Mesendoderm (in vitro differentiated cells): Measurements from ENCODE around the gene BOLA2B.
A peak's percentile ranks its signal among the peaks of the same experiment; 100 is the strongest.
"Not testable (repeated sequence)": the region's sequence is repeated elsewhere in the genome, so short reads cannot be mapped to it uniquely, and the experiment has no call there.

Experiments
- DNase-seq: peaks from one replicate; pipeline ENCODE4 v3.0.0; 2013
- H2AK5ac ChIP-seq: 2 replicates; pipeline ENCODE4 v1.6.1; 2013; ENCODE audit warnings: low read length, inconsistent platforms
- H2BK120ac ChIP-seq: 2 replicates; pipeline ENCODE4 v1.6.1; 2013; ENCODE audit warnings: low read depth, mild to moderate bottlenecking, low read length, moderate library complexity, mixed read lengths
- H2BK15ac ChIP-seq: replicated peaks from 2 replicates; pipeline ENCODE4 v1.6.1; 2013; ENCODE audit warnings: low read depth, mild to moderate bottlenecking, moderate library complexity
- H2BK5ac ChIP-seq: 2 replicates; pipeline ENCODE4 v1.6.1; 2013; ENCODE audit warnings: low read length, inconsistent platforms
- H3K18ac ChIP-seq: 2 replicates; pipeline ENCODE4 v1.6.1; 2013; ENCODE audit warnings: mild to moderate bottlenecking, low read length, mixed read lengths
- H3K23ac ChIP-seq: one replicate; pipeline ENCODE4 v1.6.1; 2013; ENCODE audit warnings: low read length
- H3K27ac ChIP-seq: 2 replicates; pipeline ENCODE4 v1.5.1; 2013; ENCODE audit warnings: low read depth, mild to moderate bottlenecking, inconsistent platforms, low read length, moderate library complexity
- H3K27me3 ChIP-seq: 2 replicates; pipeline ENCODE4 v1.6.1; 2013; ENCODE audit warnings: low read length, control low read depth, mild to moderate bottlenecking, inconsistent platforms; ENCODE audit not compliant: insufficient read depth, poor library complexity
- H3K36me3 ChIP-seq: 2 replicates; pipeline ENCODE4 v1.6.1; 2013; ENCODE audit warnings: low read length, inconsistent platforms; ENCODE audit not compliant: control insufficient read depth, insufficient read depth
- H3K4ac ChIP-seq: one replicate; pipeline ENCODE4 v1.6.1; 2013; ENCODE audit warnings: low read depth, mild to moderate bottlenecking, low read length, moderate library complexity
- H3K4me1 ChIP-seq: 2 replicates; pipeline ENCODE4 v1.6.1; 2013; ENCODE audit warnings: low read depth, low read length, inconsistent platforms; ENCODE audit not compliant: control insufficient read depth
- H3K4me2 ChIP-seq: 2 replicates; pipeline ENCODE4 v1.6.1; 2013; ENCODE audit warnings: low read length
- H3K4me3 ChIP-seq: 2 replicates; pipeline ENCODE4 v1.5.1; 2013; ENCODE audit warnings: mild to moderate bottlenecking, low read length
- H3K56ac ChIP-seq: one replicate; pipeline ENCODE4 v1.6.1; 2013; ENCODE audit warnings: low read length
- H3K79me1 ChIP-seq: 2 replicates; pipeline ENCODE4 v1.6.1; 2013; ENCODE audit warnings: low read length, inconsistent platforms
- H3K79me2 ChIP-seq: 2 replicates; pipeline ENCODE4 v1.6.1; 2013; ENCODE audit warnings: mild to moderate bottlenecking, low read length; ENCODE audit not compliant: control insufficient read depth, insufficient read depth
- H3K9ac ChIP-seq: 2 replicates; pipeline ENCODE4 v1.6.1; 2013; ENCODE audit warnings: low read length, inconsistent platforms
- H4K5ac ChIP-seq: one replicate; pipeline ENCODE4 v1.6.1; 2013; ENCODE audit warnings: low read length
- H4K8ac ChIP-seq: one replicate; pipeline ENCODE4 v1.6.1; 2013; ENCODE audit warnings: low read depth, mild to moderate bottlenecking, control low read depth, low read length, moderate library complexity
- whole genome bisulfite sequencing: extraction: QIAGEN DNeasy Blood & Tissue Kit; methylation state at CpG from one replicate; pipeline ENCODE4 v1.1.7; 2013; ENCODE audit warnings: low lambda C conversion rate, missing lambda C conversion rate; ENCODE audit not compliant: insufficient coverage; ENCODE audit errors: extremely low coverage; 5-methylcytosine and 5-hydroxymethylcytosine counted together

The BOLA2B gene

GRCh38 chr16:30205541-30206236 lies 12.2 kb upstream of the BOLA2B start:
- H3K23ac ChIP-seq, H3K79me2 ChIP-seq, H4K8ac ChIP-seq, H3K4me2 ChIP-seq, H3K36me3 ChIP-seq, H2BK5ac ChIP-seq, H2BK120ac ChIP-seq, H3K27ac ChIP-seq, H3K79me1 ChIP-seq, H3K4ac ChIP-seq, H2AK5ac ChIP-seq, DNase-seq, H2BK15ac ChIP-seq, H3K27me3 ChIP-seq, H3K9ac ChIP-seq, H3K18ac ChIP-seq, H3K4me1 ChIP-seq, H3K4me3 ChIP-seq, H3K56ac ChIP-seq, H4K5ac ChIP-seq: not testable (repeated sequence)
- WGBS = no CpG with 5 or more reads among the region's 52 CpGs

DNA sequence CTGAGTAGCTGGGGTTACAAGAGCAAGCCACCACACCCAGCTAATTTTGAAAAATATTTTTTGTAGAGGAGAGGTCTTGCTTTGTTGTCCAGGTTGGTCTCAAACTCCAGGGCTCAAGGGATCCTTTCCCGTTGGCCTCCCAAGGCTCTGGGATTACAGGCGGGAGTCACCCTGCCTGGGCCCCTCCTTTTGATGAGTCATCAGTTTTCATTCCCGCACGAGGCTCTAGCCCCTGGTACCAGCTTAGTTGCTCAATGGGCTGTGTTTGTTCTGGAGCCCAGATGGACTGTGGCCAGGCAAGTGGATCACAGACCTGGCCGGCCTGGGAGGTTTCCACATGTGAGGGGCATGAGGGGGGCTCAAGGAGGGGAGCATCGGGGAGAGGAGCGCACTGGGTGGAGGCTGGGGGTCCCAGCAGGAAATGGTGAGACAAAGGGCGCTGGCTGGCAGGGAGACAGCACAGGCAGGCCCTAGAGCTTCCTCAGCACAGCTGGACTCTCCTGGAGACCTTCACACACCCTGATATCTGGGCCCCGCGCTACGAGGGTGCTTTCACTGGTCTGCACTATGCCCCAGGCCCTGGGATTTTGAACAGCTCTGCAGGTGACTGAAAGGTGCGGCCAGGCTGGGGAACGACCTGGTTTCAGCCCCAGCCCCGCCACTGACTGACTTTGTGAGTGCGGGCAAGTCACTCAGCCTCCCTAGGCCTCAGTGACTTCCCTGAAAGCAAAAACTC lies 6.3 kb upstream of the BOLA2B start:
- not testable (repeated sequence) for H3K4me1 ChIP-seq, H3K4me2 ChIP-seq, DNase-seq, H3K79me2 ChIP-seq, H3K9ac ChIP-seq, H3K79me1 ChIP-seq, H2AK5ac ChIP-seq, H3K4ac ChIP-seq, H3K4me3 ChIP-seq, H3K18ac ChIP-seq, H3K27me3 ChIP-seq, H2BK120ac ChIP-seq, H3K27ac ChIP-seq, H4K8ac ChIP-seq, H2BK5ac ChIP-seq, H2BK15ac ChIP-seq, H3K56ac ChIP-seq, H4K5ac ChIP-seq, H3K36me3 ChIP-seq, H3K23ac ChIP-seq
- no CpG with 5 or more reads among the region's 15 CpGs for WGBS

- not testable (repeated sequence) for H3K18ac ChIP-seq, H2BK15ac ChIP-seq, H3K79me2 ChIP-seq, H3K4ac ChIP-seq, H3K27me3 ChIP-seq, H4K5ac ChIP-seq, H3K4me2 ChIP-seq, H3K4me3 ChIP-seq, H2BK5ac ChIP-seq, H2BK120ac ChIP-seq, H3K27ac ChIP-seq, H3K9ac ChIP-seq, H3K36me3 ChIP-seq, H4K8ac ChIP-seq, H3K23ac ChIP-seq, H3K79me1 ChIP-seq, H3K56ac ChIP-seq, DNase-seq, H2AK5ac ChIP-seq, H3K4me1 ChIP-seq
- WGBS = no CpG with 5 or more reads among the region's 3 CpGs
Measured at GRCh38 chr16:30199049-30199448, 5.6 kb upstream of the BOLA2B start, which contains the start of gene SULT1A3. SULT1A3 (plus strand) TSS chr16:30199255; CDS start chr16:30200729, 1,474 bp downstream.

- H3K27me3 ChIP-seq, H3K18ac ChIP-seq, H3K27ac ChIP-seq, H3K4ac ChIP-seq, H3K4me3 ChIP-seq, H3K4me1 ChIP-seq, H3K4me2 ChIP-seq, H3K79me2 ChIP-seq, H3K36me3 ChIP-seq, H2AK5ac ChIP-seq, H3K79me1 ChIP-seq, H3K9ac ChIP-seq, H4K5ac ChIP-seq, H4K8ac ChIP-seq, H2BK5ac ChIP-seq, H3K56ac ChIP-seq, H3K23ac ChIP-seq, H2BK15ac ChIP-seq, H2BK120ac ChIP-seq, DNase-seq: not testable (repeated sequence)
- no CpG with 5 or more reads among the region's 2 CpGs for WGBS
Measured at GRCh38 chr16:30197001-30197400, 3.5 kb upstream of the BOLA2B start.

DNA sequence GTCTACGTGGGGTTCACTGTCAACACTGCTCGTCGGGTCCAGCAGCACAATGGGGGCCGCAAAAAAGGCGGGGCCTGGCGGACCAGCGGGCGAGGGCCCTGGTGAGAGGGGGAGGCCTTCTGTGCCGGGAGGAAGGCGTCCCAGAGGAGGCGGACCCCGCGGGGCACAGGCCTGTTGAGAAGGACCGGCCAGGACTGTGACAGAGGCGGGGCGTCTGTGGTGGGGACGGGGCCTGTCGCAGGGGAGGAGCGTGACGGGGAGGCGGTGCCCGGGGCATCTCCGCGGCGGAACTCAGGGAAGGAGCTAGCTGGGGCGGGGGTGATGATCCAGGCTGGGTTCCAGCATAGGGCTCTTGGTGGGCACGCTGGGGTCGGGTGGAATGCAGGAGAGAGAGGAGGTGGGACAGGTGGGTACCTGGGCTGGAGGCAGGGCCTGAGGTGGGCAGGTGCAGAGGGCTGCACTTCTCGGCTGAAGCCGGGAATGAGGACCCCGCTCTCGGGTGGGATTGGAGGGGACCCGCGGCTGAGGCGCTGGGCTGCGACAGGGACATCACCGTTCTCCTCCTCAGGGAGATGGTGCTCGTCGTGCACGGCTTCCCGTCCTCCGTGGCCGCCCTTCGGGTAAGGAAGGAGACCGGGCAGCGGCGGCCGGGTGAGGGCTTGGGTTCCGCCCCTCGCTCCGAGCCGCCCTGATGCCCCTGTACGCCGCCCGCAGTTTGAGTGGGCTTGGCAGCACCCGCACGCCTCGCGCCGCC lies 883 bp upstream of the BOLA2B start:
- H3K4me1 ChIP-seq, H3K9ac ChIP-seq, H4K5ac ChIP-seq, H3K79me2 ChIP-seq, H2BK120ac ChIP-seq, H3K27me3 ChIP-seq, H3K27ac ChIP-seq, H3K23ac ChIP-seq, H3K4me3 ChIP-seq, DNase-seq, H3K36me3 ChIP-seq, H2BK5ac ChIP-seq, H4K8ac ChIP-seq, H3K79me1 ChIP-seq, H2AK5ac ChIP-seq, H2BK15ac ChIP-seq, H3K18ac ChIP-seq, H3K4ac ChIP-seq: not testable (repeated sequence)
- Histone ChIP-seq H3K4me2 (peak overlapping the region; percentile 36), H3K56ac (peak overlapping the region; percentile 80)
- no CpG with 5 or more reads among the region's 60 CpGs for WGBS
